ENCODE measurements around the gene MXRA8. TPM values are rescaled to one million over a fixed set of nuclear protein-coding genes. Genes with fewer than 3 reads are reported as not detected.

Gene MXRA8
- total RNA-seq, 1 donor from 2014 or later = 345 TPM

DNA sequence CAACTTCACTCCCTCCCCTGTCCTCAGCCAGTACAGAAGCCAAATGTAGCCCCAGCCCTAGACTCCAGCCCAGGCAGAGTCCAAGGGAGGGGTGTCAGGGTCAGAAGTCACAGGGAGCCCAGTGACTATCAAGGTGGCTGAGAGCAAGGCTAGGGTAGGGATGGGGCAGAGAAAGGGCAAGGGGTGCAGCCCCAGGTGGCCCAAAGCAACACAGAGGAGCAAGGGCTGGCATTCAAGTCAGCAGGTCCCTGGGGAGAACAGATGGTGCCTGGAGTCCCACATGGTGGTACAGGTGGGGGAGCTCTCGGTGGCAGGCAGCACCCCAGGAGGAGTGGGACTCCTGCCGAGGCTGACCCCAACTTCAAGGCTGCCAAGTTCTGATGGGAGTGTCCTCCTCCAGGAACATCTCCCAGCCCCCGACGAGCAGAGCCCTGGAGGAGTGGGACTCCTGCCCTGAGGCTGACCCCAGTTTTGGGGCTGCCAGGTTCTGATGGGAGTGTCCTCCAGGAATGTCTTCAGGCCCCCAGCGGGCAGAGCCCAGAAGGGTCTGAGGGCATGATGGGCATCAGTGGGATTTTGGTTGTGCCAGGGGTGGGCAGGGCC lies 5.5 kb downstream of the MXRA8 start:
- intact Hi-C loops (cut with DNase I) = no loop called here
- TF ChIP-seq CTCF (IDR thresholded peaks at IDR 0.05) = no peak
- H3K27me3 ChIP-seq = no peaks in the 10 kb centered on the region
- no peaks in the 10 kb centered on the region for H3K9me3 ChIP-seq
- H3K36me3 ChIP-seq = peaks cover 14 to 19% of the 10 kb centered on the region in 2 donors
- H3K4me3 ChIP-seq = no peak overlapping the region
- no peak for DNase-seq (ENCODE audit: low spot score in 2 of 2)
- H3K4me1 ChIP-seq = peaks cover 18 to 51% of the 10 kb centered on the region in 2 donors
- H3K27ac ChIP-seq = peak overlapping the region; percentile 23 to 54

GRCh38 chr1:1351511-1352427 lies 6.6 kb downstream of the MXRA8 start:
- Histone ChIP-seq H3K4me1 (peaks cover 18 to 62% of the 10 kb centered on the region in 2 donors), H3K27me3 (no peaks in the 10 kb centered on the region), H3K9me3 (no peaks in the 10 kb centered on the region), H3K4me3 (peak overlapping the region in 1 of 2 donors; percentile 23), H3K36me3 (peaks cover 14 to 19% of the 10 kb centered on the region in 2 donors), H3K27ac (peak overlapping the region; percentile 54 to 69)
- intact Hi-C loops (cut with DNase I) = no loop called here
- no peak for TF ChIP-seq CTCF (IDR thresholded peaks at IDR 0.05)
- DNase-seq (ENCODE audit: low spot score in 2 of 2) = no peak

DNA sequence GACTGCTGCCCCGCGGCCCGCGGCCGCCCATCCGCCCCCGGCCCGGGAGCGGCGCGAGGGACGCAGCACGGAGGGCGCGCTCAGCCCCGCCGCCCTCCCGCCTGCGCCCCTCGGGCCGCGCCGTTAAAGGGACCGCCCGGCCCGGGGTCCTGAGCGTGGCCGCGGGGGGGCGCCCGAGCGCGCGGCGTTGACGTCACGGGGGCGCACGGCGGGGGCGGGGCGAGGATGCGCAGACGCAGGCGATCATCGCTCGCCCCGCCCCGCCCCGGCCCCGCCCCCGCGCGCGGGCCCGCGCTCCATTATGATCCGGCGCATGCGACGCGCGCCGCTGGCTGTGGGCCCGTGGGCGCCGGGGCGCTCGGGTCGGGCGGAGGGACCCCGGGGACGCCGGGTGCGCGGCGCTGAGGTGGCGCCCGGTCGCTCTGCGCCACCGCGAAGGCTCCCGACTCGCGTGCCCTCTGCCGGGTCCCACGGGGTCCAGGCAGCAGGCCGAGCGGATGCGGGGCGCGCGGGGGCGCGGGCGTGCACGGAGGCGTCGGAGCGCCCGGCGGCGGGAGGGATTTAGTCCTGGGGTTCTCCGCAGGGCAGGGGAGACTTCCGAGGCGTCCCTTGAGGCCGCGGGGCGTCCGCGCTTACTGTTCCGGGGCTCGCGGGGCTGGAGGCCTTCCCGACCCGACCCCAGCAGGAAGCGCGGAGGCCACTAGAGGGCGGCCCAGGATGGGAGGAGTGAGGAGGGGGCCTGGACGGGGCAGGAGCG lies 8.9 kb downstream of the MXRA8 start, which contains the start of gene DVL1:
TSS of gene DVL1 (minus strand) at position 163 of the 757 bp plus-strand sequence. CDS start 353 bp downstream, outside the sequence.
- H3K36me3 ChIP-seq = peaks cover 10 to 15% of the 10 kb centered on the region in 2 donors
- intact Hi-C loops (cut with DNase I) = loop anchor here (1.0 to 2.0 kb wide), 4 partner anchors 25 to 57 kb away; partner anchors contain the start of genes AURKAIP1, CPTP, INTS11 and MRPL20
- H3K27me3 ChIP-seq = no peaks in the 10 kb centered on the region
- H3K4me1 ChIP-seq = peaks cover 7 to 54% of the 10 kb centered on the region in 2 donors
- no peaks in the 10 kb centered on the region for H3K9me3 ChIP-seq
- peak within 1 kb of the TSS; percentile 91 to 93 for H3K4me3 ChIP-seq
- DNase-seq (ENCODE audit: low spot score in 2 of 2) = peak in 1 of 2 donors; percentile 83
- peak within 1 kb of the TSS; percentile 69 to 79 for H3K27ac ChIP-seq
- peak; percentile 52 to 75 (median 68) for TF ChIP-seq CTCF (IDR thresholded peaks at IDR 0.05)

GRCh38 chr1:1348420-1349255 lies 9.7 kb downstream of the MXRA8 start:
- no peak for TF ChIP-seq CTCF (IDR thresholded peaks at IDR 0.05)

More at GRCh38 chr1:1348420-1349255, 9.7 kb downstream of the MXRA8 start:
- no peak for DNase-seq (ENCODE audit: low spot score in 2 of 2)
- Histone ChIP-seq H3K4me3 (peak overlapping the region; percentile 91 to 93), H3K9me3 (no peaks in the 10 kb centered on the region), H3K27me3 (no peaks in the 10 kb centered on the region), H3K4me1 (peaks cover 7 to 48% of the 10 kb centered on the region in 2 donors), H3K36me3 (peaks cover 2 to 7% of the 10 kb centered on the region in 2 donors), H3K27ac (peak overlapping the region; percentile 15 to 17)
- intact Hi-C loops (cut with DNase I) = loop anchor here (1.0 to 2.0 kb wide), 4 partner anchors 24 to 58 kb away; partner anchors contain the start of genes AURKAIP1, CPTP, INTS11 and MRPL20
